H1 (cell line): ENCODE data around the gene COQ9. TPM values are rescaled to one million over a fixed set of nuclear protein-coding genes. Genes with fewer than 3 reads are reported as not detected.

Experiments used
- CHD2 ChIP-seq: IDR thresholded peaks from 2 replicates; pipeline ENCODE4 v1.6.1; 2012; ENCODE audit warnings: low read length, improper control_type of control experiment
- NANOG ChIP-seq: IDR thresholded peaks from 2 replicates; pipeline ENCODE4 v1.6.1; 2011; ENCODE audit warnings: low read length, low read depth, mild to moderate bottlenecking, inconsistent platforms; ENCODE audit not compliant: insufficient read depth, poor library complexity, severe bottlenecking
- POLR2AphosphoS5 ChIP-seq: IDR thresholded peaks from 2 replicates; pipeline ENCODE4 v1.6.1; 2011; ENCODE audit warnings: low read depth, low read length
- SIN3A ChIP-seq, 2 experiments: IDR thresholded peaks in 1 of 2; conservative IDR thresholded peaks in 1 of 2; 2 replicates each; pipeline ENCODE4 v1.6.1; 2011 to 2012; ENCODE audit warnings: low read length in 2 of 2, improper control_type of control experiment in 1 of 2, low read depth in 1 of 2, mild to moderate bottlenecking in 1 of 2
- polyA plus RNA-seq, 7 experiments: library from polyadenylated mRNA; depleted of rRNA in 3 of 7; stranded (reverse) in 5 of 7; unstranded in 2 of 7; fragments of >200 nt in 5 of 7; fragments of 200-250 nt in 2 of 7; gene quantifications; 1 replicate in 5 of 7; 2 replicates in 1 of 7; 4 replicates in 1 of 7; pipeline versions ENCODE4 v1.2.1 to v1.2.3, GENCODE V29; 2011 to 2013; ENCODE audit warnings: missing spikeins in 2 of 7, mixed read lengths in 2 of 7
- total RNA-seq: library from RNA; stranded (reverse); fragmentation: NEBNext Ultra II Directional; extraction: Animal tissue kit (Norgen Biotek cat#: 25700); gene quantifications from 2 replicates; pipeline ENCODE4 v1.2.1, GENCODE V29; 2021
- TF ChIP-seq, protein P1 (sequence below): IDR thresholded peaks from 2 replicates; pipeline ENCODE4 v1.6.1; 2012; ENCODE audit warnings: inconsistent platforms
- TF ChIP-seq, protein P2 (sequence below): IDR thresholded peaks from 2 replicates; pipeline ENCODE4 v1.6.1; 2011; ENCODE audit warnings: low read length, improper control_type of control experiment

Gene COQ9
- total and polyA plus RNA-seq, 2 of the 8 experiments (the other 6 are each of a cell fraction or from before 2014, with no cell fraction given): 33.3 to 60.3 TPM

DNA sequence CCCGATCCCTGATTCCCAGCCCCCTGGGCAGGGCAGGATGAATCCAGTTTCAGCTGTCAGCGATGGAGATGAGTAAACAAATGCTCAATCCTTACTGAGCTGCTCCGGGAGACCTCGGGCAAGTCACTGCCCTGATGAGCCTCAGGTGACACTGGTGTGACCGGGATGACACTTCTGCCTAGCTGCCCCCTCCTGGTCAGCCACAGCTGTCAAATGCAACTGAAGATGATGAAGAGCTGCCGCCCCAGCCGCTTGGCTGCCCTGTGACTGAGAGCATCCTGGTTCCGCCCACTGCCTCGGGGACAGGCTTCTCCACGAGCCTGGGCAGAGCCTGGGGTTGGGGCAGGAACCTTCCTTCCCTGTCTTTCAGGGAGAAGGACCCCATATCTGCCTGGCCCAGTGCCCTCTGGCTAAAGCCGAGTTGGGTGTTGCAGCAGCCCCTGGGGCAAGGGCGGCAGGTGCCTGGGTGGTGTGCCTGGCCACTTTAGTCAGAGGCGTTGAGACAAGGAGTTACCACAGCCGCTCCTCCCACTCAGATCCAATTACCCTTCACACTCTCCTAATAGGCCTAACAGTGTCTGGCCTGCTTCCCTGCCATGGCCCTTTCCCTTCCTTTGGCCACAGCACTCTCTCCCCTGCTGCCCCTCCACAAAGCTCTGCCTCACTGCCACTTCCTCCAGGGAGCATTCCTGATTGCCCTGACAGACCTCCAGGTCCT is 37.2 kb upstream of the COQ9 start (continued):
- TF ChIP-seq POLR2AphosphoS5: no peak
- no peak for TF ChIP-seq CHD2
- no peak for TF ChIP-seq NANOG
- TF ChIP-seq, protein P1, sequence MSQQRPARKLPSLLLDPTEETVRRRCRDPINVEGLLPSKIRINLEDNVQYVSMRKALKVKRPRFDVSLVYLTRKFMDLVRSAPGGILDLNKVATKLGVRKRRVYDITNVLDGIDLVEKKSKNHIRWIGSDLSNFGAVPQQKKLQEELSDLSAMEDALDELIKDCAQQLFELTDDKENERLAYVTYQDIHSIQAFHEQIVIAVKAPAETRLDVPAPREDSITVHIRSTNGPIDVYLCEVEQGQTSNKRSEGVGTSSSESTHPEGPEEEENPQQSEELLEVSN: no peak
- no peak for TF ChIP-seq SIN3A (conservative IDR thresholded peaks at IDR 0.05 in 1 of 2, IDR thresholded peaks at IDR 0.05 in 1 of 2; ENCODE audit: low read depth in 1 of 2, low read length in 2 of 2)
- TF ChIP-seq, protein P2, sequence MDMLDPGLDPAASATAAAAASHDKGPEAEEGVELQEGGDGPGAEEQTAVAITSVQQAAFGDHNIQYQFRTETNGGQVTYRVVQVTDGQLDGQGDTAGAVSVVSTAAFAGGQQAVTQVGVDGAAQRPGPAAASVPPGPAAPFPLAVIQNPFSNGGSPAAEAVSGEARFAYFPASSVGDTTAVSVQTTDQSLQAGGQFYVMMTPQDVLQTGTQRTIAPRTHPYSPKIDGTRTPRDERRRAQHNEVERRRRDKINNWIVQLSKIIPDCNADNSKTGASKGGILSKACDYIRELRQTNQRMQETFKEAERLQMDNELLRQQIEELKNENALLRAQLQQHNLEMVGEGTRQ: no peak
